ENCODE results near the gene SBNO2. TPM values are rescaled to one million over a fixed set of nuclear protein-coding genes. Genes with fewer than 3 reads are reported as not detected.

Gene SBNO2
- total RNA-seq, 3 donors from 2014 or later, result 58.0 to 86.6 (median 74.6) TPM

- no peak for TF ChIP-seq CTCF (IDR thresholded peaks at IDR 0.05)
- no peak for DNase-seq
- Histone ChIP-seq H3K36me3 (ENCODE audit: low read depth) (no peaks in the 10 kb centered on the region), H3K4me1 (ENCODE audit: low read depth) (no peaks in the 10 kb centered on the region), H3K4me3 (no peak overlapping the region), H3K9me3 (no peaks in the 10 kb centered on the region)
- intact Hi-C loops (cut with DNase I, micrococcal nuclease), result no loop called here
- peak; percentile 2 for ATAC-seq
Measured at GRCh38 chr19:1163283-1163933, 10.7 kb downstream of the SBNO2 start.

- ATAC-seq, result no peak
- no peak for TF ChIP-seq CTCF (IDR thresholded peaks at IDR 0.05)
- no peak for DNase-seq
- H3K36me3 ChIP-seq (ENCODE audit: low read depth), result no peaks in the 10 kb centered on the region
- intact Hi-C loops (cut with DNase I, micrococcal nuclease), result no loop called here
- H3K4me1 ChIP-seq (ENCODE audit: low read depth), result no peaks in the 10 kb centered on the region
- H3K4me3 ChIP-seq, result no peak overlapping the region
- H3K9me3 ChIP-seq, result no peaks in the 10 kb centered on the region
Measured at GRCh38 chr19:1162404-1163282, 11.4 kb downstream of the SBNO2 start.

GRCh38 chr19:1161716-1162115, 12.4 kb downstream of the SBNO2 start:
- intact Hi-C loops (cut with DNase I, micrococcal nuclease), result no loop called here
- Histone ChIP-seq H3K4me1 (ENCODE audit: low read depth) (no peaks in the 10 kb centered on the region), H3K36me3 (ENCODE audit: low read depth) (no peaks in the 10 kb centered on the region), H3K4me3 (no peak overlapping the region), H3K9me3 (no peaks in the 10 kb centered on the region)
- peak in 1 of 3 donors; percentile 65 for DNase-seq
- no peak for TF ChIP-seq CTCF (IDR thresholded peaks at IDR 0.05)
- ATAC-seq, result peak; percentile 20

GRCh38 chr19:1159864-1160595, 14.0 kb downstream of the SBNO2 start:
- H3K4me1 ChIP-seq (ENCODE audit: low read depth), result peaks cover 11% of the 10 kb centered on the region
- H3K36me3 ChIP-seq (ENCODE audit: low read depth), result no peaks in the 10 kb centered on the region
- ATAC-seq (no peak), DNase-seq (no peak)
- no peaks in the 10 kb centered on the region for H3K9me3 ChIP-seq
- H3K4me3 ChIP-seq, result no peak overlapping the region
- no peak for TF ChIP-seq CTCF (IDR thresholded peaks at IDR 0.05)
- intact Hi-C loops (cut with DNase I, micrococcal nuclease), result no loop called here

GRCh38 chr19:1158885-1159448, 15.1 kb downstream of the SBNO2 start:
- Histone ChIP-seq H3K36me3 (ENCODE audit: low read depth) (no peaks in the 10 kb centered on the region), H3K4me1 (ENCODE audit: low read depth) (peaks cover 19% of the 10 kb centered on the region), H3K4me3 (no peak overlapping the region), H3K9me3 (no peaks in the 10 kb centered on the region)
- no peak for TF ChIP-seq CTCF (IDR thresholded peaks at IDR 0.05)
- ATAC-seq (no peak), DNase-seq (no peak)
- intact Hi-C loops (cut with DNase I, micrococcal nuclease), result no loop called here

All from mucosa of descending colon (tissue), 3 donors.